Measurements from ENCODE around the gene GIPR. TPM values are rescaled to one million over a fixed set of nuclear protein-coding genes. Genes with fewer than 3 reads are reported as not detected.
A peak's percentile ranks its signal among the peaks of the same experiment; 100 is the strongest.
"Not testable (repeated sequence)": the region's sequence is repeated elsewhere in the genome, so short reads cannot be mapped to it uniquely, and the experiment has no call there.

The GIPR gene
- total RNA-seq, 1 donor from 2014 or later, result 1.3 TPM

DNA sequence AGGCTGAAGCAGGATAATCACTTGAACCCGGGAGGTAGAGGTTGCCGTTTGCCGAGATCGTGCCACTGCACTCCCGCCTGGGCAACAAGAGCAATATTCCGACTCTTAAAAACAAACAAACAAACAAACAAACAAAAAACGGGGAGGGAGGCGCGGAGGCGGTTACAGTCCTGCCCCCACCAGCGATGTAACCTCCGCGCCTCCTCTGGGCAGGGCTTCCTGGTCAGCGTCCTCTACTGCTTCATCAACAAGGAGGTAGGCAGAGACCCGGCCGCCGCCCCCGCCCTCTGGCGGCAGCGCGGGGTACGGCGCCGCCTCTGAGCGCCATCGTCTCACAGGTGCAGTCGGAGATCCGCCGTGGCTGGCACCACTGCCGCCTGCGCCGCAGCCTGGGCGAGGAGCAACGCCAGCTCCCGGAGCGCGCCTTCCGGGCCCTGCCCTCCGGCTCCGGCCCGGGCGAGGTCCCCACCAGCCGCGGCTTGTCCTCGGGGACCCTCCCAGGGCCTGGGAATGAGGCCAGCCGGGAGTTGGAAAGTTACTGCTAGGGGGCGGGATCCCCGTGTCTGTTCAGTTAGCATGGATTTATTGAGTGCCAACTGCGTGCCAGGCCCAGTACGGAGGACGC, 13.5 kb downstream of the GIPR start:
- H3K4me1 Mint-ChIP-seq (ENCODE audit: unreplicated experiment), result peaks cover 18% of the 10 kb centered on the region
- peaks cover 5% of the 10 kb centered on the region for H3K27me3 Mint-ChIP-seq (ENCODE audit: unreplicated experiment)
- TF ChIP-seq, protein P1, sequence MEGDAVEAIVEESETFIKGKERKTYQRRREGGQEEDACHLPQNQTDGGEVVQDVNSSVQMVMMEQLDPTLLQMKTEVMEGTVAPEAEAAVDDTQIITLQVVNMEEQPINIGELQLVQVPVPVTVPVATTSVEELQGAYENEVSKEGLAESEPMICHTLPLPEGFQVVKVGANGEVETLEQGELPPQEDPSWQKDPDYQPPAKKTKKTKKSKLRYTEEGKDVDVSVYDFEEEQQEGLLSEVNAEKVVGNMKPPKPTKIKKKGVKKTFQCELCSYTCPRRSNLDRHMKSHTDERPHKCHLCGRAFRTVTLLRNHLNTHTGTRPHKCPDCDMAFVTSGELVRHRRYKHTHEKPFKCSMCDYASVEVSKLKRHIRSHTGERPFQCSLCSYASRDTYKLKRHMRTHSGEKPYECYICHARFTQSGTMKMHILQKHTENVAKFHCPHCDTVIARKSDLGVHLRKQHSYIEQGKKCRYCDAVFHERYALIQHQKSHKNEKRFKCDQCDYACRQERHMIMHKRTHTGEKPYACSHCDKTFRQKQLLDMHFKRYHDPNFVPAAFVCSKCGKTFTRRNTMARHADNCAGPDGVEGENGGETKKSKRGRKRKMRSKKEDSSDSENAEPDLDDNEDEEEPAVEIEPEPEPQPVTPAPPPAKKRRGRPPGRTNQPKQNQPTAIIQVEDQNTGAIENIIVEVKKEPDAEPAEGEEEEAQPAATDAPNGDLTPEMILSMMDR (IDR thresholded peaks at IDR 0.05), result peak; percentile 98
- H3K27ac Mint-ChIP-seq (ENCODE audit: unreplicated experiment), result peak overlapping the region; percentile 96
- no peaks in the 10 kb centered on the region for H3K9me3 Mint-ChIP-seq (ENCODE audit: unreplicated experiment)
- peaks cover 8% of the 10 kb centered on the region for H3K36me3 Mint-ChIP-seq (ENCODE audit: unreplicated experiment)
- DNase-seq (ENCODE audit: extremely low spot score, unreplicated experiment), result peak; percentile 97
- peak overlapping the region; percentile 74 for H3K4me3 Mint-ChIP-seq (ENCODE audit: unreplicated experiment)

DNA sequence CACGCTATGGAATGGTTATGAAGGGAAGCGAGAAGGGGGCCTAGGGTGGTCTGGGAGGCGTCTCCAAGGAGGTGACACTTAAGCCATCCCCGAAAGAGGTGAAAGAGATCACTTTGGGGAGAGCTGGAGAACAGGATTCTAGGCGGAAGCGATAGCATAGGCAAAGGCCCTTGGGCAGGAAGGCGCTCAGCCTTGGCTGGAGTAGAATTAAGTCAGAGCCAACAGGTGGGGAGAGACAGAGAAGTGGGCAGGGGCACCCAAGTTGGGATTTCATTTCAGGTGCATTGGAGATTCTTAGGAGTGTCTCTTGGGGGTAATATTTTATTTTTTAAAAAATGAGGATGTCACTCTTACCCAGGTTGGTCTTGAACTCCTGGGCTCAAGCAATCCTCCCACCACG, 14.1 kb downstream of the GIPR start:
- DNase-seq (ENCODE audit: extremely low spot score, unreplicated experiment), result no peak
- TF ChIP-seq, protein P1 (IDR thresholded peaks at IDR 0.05), result no peak
- H3K4me1 Mint-ChIP-seq (ENCODE audit: unreplicated experiment), result peaks cover 15% of the 10 kb centered on the region
- peak overlapping the region; percentile 80 for H3K27ac Mint-ChIP-seq (ENCODE audit: unreplicated experiment)
- peaks cover 5% of the 10 kb centered on the region for H3K27me3 Mint-ChIP-seq (ENCODE audit: unreplicated experiment)
- no peaks in the 10 kb centered on the region for H3K9me3 Mint-ChIP-seq (ENCODE audit: unreplicated experiment)
- no peak overlapping the region for H3K4me3 Mint-ChIP-seq (ENCODE audit: unreplicated experiment)
- H3K36me3 Mint-ChIP-seq (ENCODE audit: unreplicated experiment), result peaks cover 11% of the 10 kb centered on the region

DNA sequence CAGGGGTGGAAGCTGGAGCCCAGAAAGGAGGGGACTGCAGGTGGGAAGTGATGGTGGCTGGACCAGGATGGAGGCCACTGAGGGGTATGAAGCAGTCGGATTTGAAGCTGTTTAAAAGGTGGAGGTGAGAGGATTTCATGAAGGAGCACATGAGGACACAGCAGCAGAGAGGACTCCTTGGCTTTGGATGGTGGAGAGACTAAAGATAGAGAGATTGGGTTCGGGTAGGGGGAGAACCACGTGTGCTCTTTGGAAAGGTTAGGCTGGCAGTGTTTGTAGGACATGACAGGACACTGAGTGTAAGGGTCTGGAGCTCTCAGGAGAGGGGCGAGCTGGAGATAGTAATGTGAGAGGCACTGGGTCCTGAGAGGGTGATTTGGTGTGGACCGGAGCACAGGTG, 14.9 kb downstream of the GIPR start:
- H3K27me3 Mint-ChIP-seq (ENCODE audit: unreplicated experiment), result no peaks in the 10 kb centered on the region
- H3K4me3 Mint-ChIP-seq (ENCODE audit: unreplicated experiment), result no peak overlapping the region
- DNase-seq (ENCODE audit: extremely low spot score, unreplicated experiment), result no peak
- TF ChIP-seq, protein P1 (IDR thresholded peaks at IDR 0.05), result no peak
- H3K27ac Mint-ChIP-seq (ENCODE audit: unreplicated experiment), result no peak overlapping the region
- H3K36me3 Mint-ChIP-seq (ENCODE audit: unreplicated experiment), result peaks cover 15% of the 10 kb centered on the region
- H3K9me3 Mint-ChIP-seq (ENCODE audit: unreplicated experiment), result no peaks in the 10 kb centered on the region
- H3K4me1 Mint-ChIP-seq (ENCODE audit: unreplicated experiment), result peaks cover 10% of the 10 kb centered on the region

DNA sequence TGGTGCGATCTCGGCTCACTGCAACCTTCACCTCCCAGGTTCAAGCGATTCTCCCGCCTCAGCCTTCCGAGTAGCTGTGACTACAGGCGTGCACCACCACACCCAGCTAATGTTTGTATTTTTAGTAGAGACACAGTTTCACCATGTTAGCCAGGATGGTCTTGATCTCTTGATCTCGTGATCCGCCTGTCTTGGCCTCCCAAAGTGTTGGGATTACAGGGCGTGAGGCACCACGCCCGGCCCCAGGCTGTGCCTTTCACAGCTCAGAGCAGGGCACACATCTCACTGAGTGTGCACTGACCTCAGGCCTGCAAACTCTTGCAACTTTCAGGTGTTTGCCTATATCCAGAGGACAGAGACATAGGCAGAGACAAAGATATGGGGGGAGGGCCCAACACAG, 17.0 kb downstream of the GIPR start:
- peaks cover 20% of the 10 kb centered on the region for H3K36me3 Mint-ChIP-seq (ENCODE audit: unreplicated experiment)
- H3K4me3 Mint-ChIP-seq (ENCODE audit: unreplicated experiment); H3K27me3 Mint-ChIP-seq (ENCODE audit: unreplicated experiment); H3K9me3 Mint-ChIP-seq (ENCODE audit: unreplicated experiment); H3K4me1 Mint-ChIP-seq (ENCODE audit: unreplicated experiment); H3K27ac Mint-ChIP-seq (ENCODE audit: unreplicated experiment); DNase-seq (ENCODE audit: extremely low spot score, unreplicated experiment): not testable (repeated sequence)

DNA sequence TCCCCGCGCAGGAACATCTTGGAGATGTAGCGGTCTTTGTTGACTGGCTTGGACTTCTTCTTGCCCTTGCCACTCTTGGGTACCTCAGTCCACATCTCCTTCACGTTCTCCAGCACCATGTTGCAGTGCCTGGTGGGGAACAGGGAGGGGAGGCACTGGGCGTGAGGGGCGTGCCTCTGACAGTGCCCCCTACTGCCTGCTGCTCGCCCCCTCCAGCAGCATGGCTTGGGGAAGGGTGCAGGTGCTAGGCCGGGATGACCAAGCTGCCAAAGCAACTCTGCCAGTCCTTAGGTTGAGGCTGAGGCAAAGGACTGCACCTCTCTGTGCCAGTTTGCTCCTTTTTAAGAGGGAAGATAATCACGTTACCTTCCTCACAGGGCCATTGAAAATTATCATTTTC, 19.6 kb downstream of the GIPR start:
- Mint-ChIP-seq H3K27ac (ENCODE audit: unreplicated experiment) (no peak overlapping the region), H3K4me1 (ENCODE audit: unreplicated experiment) (peaks cover 14% of the 10 kb centered on the region), H3K36me3 (ENCODE audit: unreplicated experiment) (peaks cover 22% of the 10 kb centered on the region), H3K27me3 (ENCODE audit: unreplicated experiment) (no peaks in the 10 kb centered on the region), H3K4me3 (ENCODE audit: unreplicated experiment) (no peak overlapping the region), H3K9me3 (ENCODE audit: unreplicated experiment) (no peaks in the 10 kb centered on the region)
- no peak for DNase-seq (ENCODE audit: extremely low spot score, unreplicated experiment)
- TF ChIP-seq, protein P1 (IDR thresholded peaks at IDR 0.05), result no peak

Measured in osteocyte (in vitro differentiated cells).